Measurements from ENCODE around the gene PNRC1. TPM values are rescaled to one million over a fixed set of nuclear protein-coding genes. Genes with fewer than 3 reads are reported as not detected.
A peak's percentile ranks its signal among the peaks of the same experiment; 100 is the strongest.

Gene PNRC1
- total and polyA plus RNA-seq, 2 donors (not counting 1 experiment from before 2014, with no cell fraction given) = 158 to 486 TPM

GRCh38 chr6:89045011-89045387, 35.6 kb upstream of the PNRC1 start:
- no peaks in the 10 kb centered on the region for H3K79me2 ChIP-seq (ENCODE audit: control insufficient read depth, insufficient read depth, low read length)
- H3K27me3 Mint-ChIP-seq = peaks cover 3% of the 10 kb centered on the region
- intact Hi-C loops (cut with micrococcal nuclease) = no loop called here
- H3K9me3 ChIP-seq (ENCODE audit: control extremely low read depth in 1 of 3, control insufficient read depth in 2 of 3, insufficient read depth in 1 of 3, low read length in 2 of 3) = no peaks in the 10 kb centered on the region
- H3K36me3 ChIP-seq (replicated peaks in 1 of 2; ENCODE audit: control extremely low read depth in 1 of 2, control insufficient read depth in 1 of 2, extremely low read depth in 1 of 2, insufficient read depth in 2 of 2, low read length in 1 of 2) = no peaks in the 10 kb centered on the region
- no peak overlapping the region for H3K4me3 Mint-ChIP-seq
- ChIA-PET CTCF (interaction anchor here (0.6 to 1.2 kb wide), 3 partner anchors 34 to 77 kb away, joined by 3 to 4 read pairs (median 4); no protein-coding TSS in a partner anchor), POLR2A (no interaction called here)
- H3K4me2 ChIP-seq (replicated peaks; ENCODE audit: low read depth, low read length, poor library complexity, severe bottlenecking) = peak overlapping the region; percentile 8
- H3K9ac ChIP-seq (ENCODE audit: low read length) = no peak overlapping the region
- peaks cover 6% of the 10 kb centered on the region for H3K4me1 Mint-ChIP-seq
- H3K9me3 Mint-ChIP-seq (ENCODE audit: insufficient read depth) = no peaks in the 10 kb centered on the region
- no peak overlapping the region for H3K27ac ChIP-seq (ENCODE audit: low read length in 2 of 2)
- DNase-seq (peak; percentile 13), ATAC-seq (ENCODE audit: low read depth) (no peak)
- H3K27me3 ChIP-seq (replicated peaks in 1 of 4; ENCODE audit: control extremely low read depth in 1 of 4, control insufficient read depth in 3 of 4, insufficient read depth in 4 of 4, low read length in 3 of 4) = no peaks in the 10 kb centered on the region
- WGBS (ENCODE audit: insufficient coverage) = 13% methylated on average over 3 of the region's 4 CpGs
- H2AFZ ChIP-seq (ENCODE audit: insufficient read depth, low read depth, low read length, poor library complexity, severe bottlenecking) = peak overlapping the region; percentile 30
- H3K27ac Mint-ChIP-seq = no peak overlapping the region
- no peak overlapping the region for H3K4me3 ChIP-seq (ENCODE audit: control extremely low read depth in 1 of 5, extremely low read depth in 1 of 5, insufficient read depth in 1 of 5, low read depth in 2 of 5, low read length in 4 of 5)
- H3K4me1 ChIP-seq (ENCODE audit: control insufficient read depth in 2 of 2, insufficient read depth in 2 of 2, low read length in 2 of 2) = peaks cover 7 to 8% of the 10 kb centered on the region in 2 donors
- no peaks in the 10 kb centered on the region for H4K20me1 ChIP-seq (ENCODE audit: control insufficient read depth, insufficient read depth, low read length, poor library complexity, severe bottlenecking)
- TF ChIP-seq, protein P1, sequence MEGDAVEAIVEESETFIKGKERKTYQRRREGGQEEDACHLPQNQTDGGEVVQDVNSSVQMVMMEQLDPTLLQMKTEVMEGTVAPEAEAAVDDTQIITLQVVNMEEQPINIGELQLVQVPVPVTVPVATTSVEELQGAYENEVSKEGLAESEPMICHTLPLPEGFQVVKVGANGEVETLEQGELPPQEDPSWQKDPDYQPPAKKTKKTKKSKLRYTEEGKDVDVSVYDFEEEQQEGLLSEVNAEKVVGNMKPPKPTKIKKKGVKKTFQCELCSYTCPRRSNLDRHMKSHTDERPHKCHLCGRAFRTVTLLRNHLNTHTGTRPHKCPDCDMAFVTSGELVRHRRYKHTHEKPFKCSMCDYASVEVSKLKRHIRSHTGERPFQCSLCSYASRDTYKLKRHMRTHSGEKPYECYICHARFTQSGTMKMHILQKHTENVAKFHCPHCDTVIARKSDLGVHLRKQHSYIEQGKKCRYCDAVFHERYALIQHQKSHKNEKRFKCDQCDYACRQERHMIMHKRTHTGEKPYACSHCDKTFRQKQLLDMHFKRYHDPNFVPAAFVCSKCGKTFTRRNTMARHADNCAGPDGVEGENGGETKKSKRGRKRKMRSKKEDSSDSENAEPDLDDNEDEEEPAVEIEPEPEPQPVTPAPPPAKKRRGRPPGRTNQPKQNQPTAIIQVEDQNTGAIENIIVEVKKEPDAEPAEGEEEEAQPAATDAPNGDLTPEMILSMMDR (IDR thresholded peaks at IDR 0.05) = no peak
- TF ChIP-seq EZH2 (IDR thresholded peaks at IDR 0.05; ENCODE audit: borderline replicate concordance, insufficient read depth, low read depth, low read length, poor library complexity, severe bottlenecking) = no peak

- peaks cover 6% of the 10 kb centered on the region for H3K4me1 Mint-ChIP-seq
- Histone ChIP-seq H3K27me3 (replicated peaks in 1 of 4; ENCODE audit: control extremely low read depth in 1 of 4, control insufficient read depth in 3 of 4, insufficient read depth in 4 of 4, low read length in 3 of 4) (no peaks in the 10 kb centered on the region), H3K36me3 (replicated peaks in 1 of 2; ENCODE audit: control extremely low read depth in 1 of 2, control insufficient read depth in 1 of 2, extremely low read depth in 1 of 2, insufficient read depth in 2 of 2, low read length in 1 of 2) (no peaks in the 10 kb centered on the region), H3K4me2 (replicated peaks; ENCODE audit: low read depth, low read length, poor library complexity, severe bottlenecking) (no peak overlapping the region), H3K4me3 (ENCODE audit: control extremely low read depth in 1 of 5, extremely low read depth in 1 of 5, insufficient read depth in 1 of 5, low read depth in 2 of 5, low read length in 4 of 5) (no peak overlapping the region), H3K4me1 (ENCODE audit: control insufficient read depth in 2 of 2, insufficient read depth in 2 of 2, low read length in 2 of 2) (peaks cover 7 to 8% of the 10 kb centered on the region in 2 donors), H3K9me3 (ENCODE audit: control extremely low read depth in 1 of 3, control insufficient read depth in 2 of 3, insufficient read depth in 1 of 3, low read length in 2 of 3) (no peaks in the 10 kb centered on the region), H2AFZ (ENCODE audit: insufficient read depth, low read depth, low read length, poor library complexity, severe bottlenecking) (no peak overlapping the region), H3K9ac (ENCODE audit: low read length) (no peak overlapping the region), H4K20me1 (ENCODE audit: control insufficient read depth, insufficient read depth, low read length, poor library complexity, severe bottlenecking) (no peaks in the 10 kb centered on the region), H3K79me2 (ENCODE audit: control insufficient read depth, insufficient read depth, low read length) (no peaks in the 10 kb centered on the region), H3K27ac (ENCODE audit: low read length in 2 of 2) (no peak overlapping the region)
- intact Hi-C loops (cut with micrococcal nuclease) = no loop called here
- CTCF ChIA-PET = interaction anchor here (0.8 kb wide), 1 partner anchor 77 kb away, joined by 3 read pairs; no protein-coding TSS in a partner anchor
- no peak for DNase-seq
- no peaks in the 10 kb centered on the region for H3K9me3 Mint-ChIP-seq (ENCODE audit: insufficient read depth)
- TF ChIP-seq, protein P1 (IDR thresholded peaks at IDR 0.05) = no peak
- ATAC-seq (ENCODE audit: low read depth) = no peak
- 100% methylated on average over 3 of the region's 5 CpGs for WGBS (ENCODE audit: insufficient coverage)
- POLR2A ChIA-PET = no interaction called here
- no peak overlapping the region for H3K4me3 Mint-ChIP-seq
- peaks cover 3% of the 10 kb centered on the region for H3K27me3 Mint-ChIP-seq
- H3K27ac Mint-ChIP-seq = no peak overlapping the region
Measured at GRCh38 chr6:89045576-89045975, 35.0 kb upstream of the PNRC1 start.
